Lower lobe of right lung (tissue), 2 donors: ENCODE data around the gene TRMT61A. TPM values are rescaled to one million over a fixed set of nuclear protein-coding genes. Genes with fewer than 3 reads are reported as not detected.

Experiments used
- ATAC-seq, 2 donors: fragments of 200-7000 bp; cut with Tn5 transposase; one replicate each; pipeline ENCODE4 v1.9.1; 2020 to 2022; ENCODE audit warnings: mild to moderate bottlenecking in 2 of 2, moderate library complexity in 2 of 2
- DNase-seq: peaks from one replicate; pipeline ENCODE4 v3.0.0-alpha.2; 2020
- H3K27ac ChIP-seq: fragments of 200-600 bp; one replicate; pipeline ENCODE4 v1.8.0; 2022
- H3K27me3 ChIP-seq: fragments of 200-600 bp; one replicate; pipeline ENCODE4 v1.8.0; 2022; ENCODE audit warnings: low read depth
- H3K36me3 ChIP-seq: fragments of 200-600 bp; one replicate; pipeline ENCODE4 v1.8.0; 2022; ENCODE audit warnings: mild to moderate bottlenecking
- H3K4me1 ChIP-seq: fragments of 200-600 bp; one replicate; pipeline ENCODE4 v1.8.0; 2022
- H3K4me3 ChIP-seq: fragments of 200-600 bp; one replicate; pipeline ENCODE4 v1.8.0; 2022; ENCODE audit warnings: mild to moderate bottlenecking
- H3K9me3 ChIP-seq: fragments of 200-600 bp; one replicate; pipeline ENCODE4 v1.8.0; 2022
- intact Hi-C: fragments of 100-400 bp; cut with DNase I; formaldehyde crosslinking; loops from one replicate; pipeline ENCODE4 v1.11.0; 2022
- long read RNA-seq: library from polyadenylated mRNA; unstranded; transcript quantifications from one replicate; pipeline ENCODE4 v2.0.0, GENCODE V29; 2021
- total RNA-seq: library from RNA; stranded (reverse); fragmentation: NEBNext Ultra II Directional; extraction: Animal tissue kit (Norgen Biotek cat#: 25700); gene quantifications from one replicate; pipeline ENCODE4 v1.2.1, GENCODE V29; 2021
- TF ChIP-seq, protein P1 (sequence below): fragments of 200-600 bp; IDR thresholded peaks from one replicate; pipeline ENCODE4 v1.8.0; 2022; ENCODE audit warnings: antibody characterized with exemption, mild to moderate bottlenecking
- donor health status: DM: no; HTN: yes; CAD: no; lungs with severe emphysema.

The TRMT61A gene
- total RNA-seq = 11.0 TPM
- long read RNA-seq, transcript TRMT61A-202 (4 exons, 3,229 nt) = major isoform, 21 of 40 reads
- long read RNA-seq, partial matches to known transcripts = 10 of 40 reads
- long read RNA-seq, other reads (novel, unspliced or antisense) = 9 of 40 reads

- Histone ChIP-seq H3K4me3 (peak within 1 kb of the TSS; percentile 98), H3K27me3 (no peaks in the 10 kb centered on the region), H3K4me1 (peaks cover 56% of the 10 kb centered on the region), H3K36me3 (no peaks in the 10 kb centered on the region), H3K27ac (peak within 1 kb of the TSS; percentile 92), H3K9me3 (no peaks in the 10 kb centered on the region)
- DNase-seq = peak; percentile 91
- TF ChIP-seq, protein P1, sequence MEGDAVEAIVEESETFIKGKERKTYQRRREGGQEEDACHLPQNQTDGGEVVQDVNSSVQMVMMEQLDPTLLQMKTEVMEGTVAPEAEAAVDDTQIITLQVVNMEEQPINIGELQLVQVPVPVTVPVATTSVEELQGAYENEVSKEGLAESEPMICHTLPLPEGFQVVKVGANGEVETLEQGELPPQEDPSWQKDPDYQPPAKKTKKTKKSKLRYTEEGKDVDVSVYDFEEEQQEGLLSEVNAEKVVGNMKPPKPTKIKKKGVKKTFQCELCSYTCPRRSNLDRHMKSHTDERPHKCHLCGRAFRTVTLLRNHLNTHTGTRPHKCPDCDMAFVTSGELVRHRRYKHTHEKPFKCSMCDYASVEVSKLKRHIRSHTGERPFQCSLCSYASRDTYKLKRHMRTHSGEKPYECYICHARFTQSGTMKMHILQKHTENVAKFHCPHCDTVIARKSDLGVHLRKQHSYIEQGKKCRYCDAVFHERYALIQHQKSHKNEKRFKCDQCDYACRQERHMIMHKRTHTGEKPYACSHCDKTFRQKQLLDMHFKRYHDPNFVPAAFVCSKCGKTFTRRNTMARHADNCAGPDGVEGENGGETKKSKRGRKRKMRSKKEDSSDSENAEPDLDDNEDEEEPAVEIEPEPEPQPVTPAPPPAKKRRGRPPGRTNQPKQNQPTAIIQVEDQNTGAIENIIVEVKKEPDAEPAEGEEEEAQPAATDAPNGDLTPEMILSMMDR = no peak
- peak; percentile 93 to 94 for ATAC-seq
- intact Hi-C loops = no loop called here
Observed at GRCh38 chr14:103528587-103529382, at the start of gene TRMT61A. Gene TRMT61A, plus strand, starts transcription at chr14:103529196. Its CDS starts 783 bp downstream, at chr14:103529979.

DNA sequence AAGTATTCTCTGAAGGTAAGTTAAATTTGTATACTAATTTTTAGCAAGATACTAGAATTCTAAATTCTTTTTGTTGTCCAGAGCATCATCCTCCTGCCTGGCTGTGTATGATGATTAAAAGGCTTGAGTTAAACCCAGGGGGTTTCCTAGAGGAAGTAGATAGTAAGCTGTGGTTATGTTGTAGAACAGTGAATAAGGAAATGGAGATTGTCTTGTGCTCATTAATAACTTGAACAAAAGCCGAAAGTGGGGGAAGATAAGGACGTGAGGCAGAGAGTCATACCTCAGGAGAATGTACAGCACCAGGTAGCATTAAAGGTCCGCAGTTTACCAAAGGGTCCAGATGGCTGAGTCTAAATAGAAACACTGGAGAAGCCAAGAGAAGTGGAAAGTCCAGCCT, 48.4 kb upstream of the TRMT61A start:
- no peaks in the 10 kb centered on the region for H3K27me3 ChIP-seq
- TF ChIP-seq, protein P1 = no peak
- H3K36me3 ChIP-seq = peaks cover 91% of the 10 kb centered on the region
- no peaks in the 10 kb centered on the region for H3K9me3 ChIP-seq
- intact Hi-C loops = no loop called here
- H3K27ac ChIP-seq = no peak overlapping the region
- DNase-seq = no peak
- no peak overlapping the region for H3K4me3 ChIP-seq
- no peaks in the 10 kb centered on the region for H3K4me1 ChIP-seq
- ATAC-seq = no peak

GRCh38 chr14:103483600-103483999, 45.4 kb upstream of the TRMT61A start:
- ATAC-seq (no peak), DNase-seq (no peak)
- no peak overlapping the region for H3K27ac ChIP-seq
- no peak overlapping the region for H3K4me3 ChIP-seq
- H3K27me3 ChIP-seq = no peaks in the 10 kb centered on the region
- H3K36me3 ChIP-seq = peaks cover 94% of the 10 kb centered on the region
- H3K4me1 ChIP-seq = no peaks in the 10 kb centered on the region
- H3K9me3 ChIP-seq = no peaks in the 10 kb centered on the region
- intact Hi-C loops = no loop called here
- TF ChIP-seq, protein P1 = no peak

- Histone ChIP-seq H3K4me1 (no peaks in the 10 kb centered on the region), H3K36me3 (peaks cover 93% of the 10 kb centered on the region), H3K27ac (no peak overlapping the region), H3K9me3 (no peaks in the 10 kb centered on the region), H3K27me3 (no peaks in the 10 kb centered on the region), H3K4me3 (no peak overlapping the region)
- ATAC-seq = no peak
- no peak for DNase-seq
- TF ChIP-seq, protein P1 = no peak
- intact Hi-C loops = no loop called here
Observed at GRCh38 chr14:103485504-103485903, 43.5 kb upstream of the TRMT61A start.

DNA sequence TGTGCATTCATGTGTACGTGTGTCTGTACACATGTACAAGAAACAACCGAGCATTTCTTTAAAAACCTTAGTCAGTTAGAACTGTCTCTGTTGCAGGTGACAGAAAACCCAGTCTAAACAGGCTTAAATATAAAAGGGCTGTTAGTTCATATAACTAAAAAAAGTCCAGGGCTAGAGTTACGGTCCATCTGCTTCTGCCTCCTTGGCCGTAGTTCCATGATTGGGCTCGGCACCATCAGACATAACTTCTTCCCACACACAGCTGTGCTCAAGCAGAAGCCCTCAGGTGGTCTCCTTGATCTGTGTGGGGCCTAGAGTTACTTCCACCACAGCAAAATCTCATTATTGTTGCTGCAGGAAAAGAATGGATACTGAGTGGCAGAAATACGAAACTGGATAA, 40.9 kb upstream of the TRMT61A start:
- DNase-seq = no peak
- Histone ChIP-seq H3K27me3 (no peaks in the 10 kb centered on the region), H3K27ac (no peak overlapping the region), H3K4me3 (no peak overlapping the region), H3K36me3 (peaks cover 94% of the 10 kb centered on the region), H3K9me3 (no peaks in the 10 kb centered on the region), H3K4me1 (no peaks in the 10 kb centered on the region)
- intact Hi-C loops = no loop called here
- ATAC-seq = no peak
- TF ChIP-seq, protein P1 = no peak
